T-helper 1 cell treated with Interleukin-12 subunit alpha and Interleukin-12 subunit beta and Interleukin-4 antibody, amounts not matched to agents 30 μg/mL and 1 μg/mL, for 36 hours (primary cell): ENCODE results near the gene FLT3LG.
"Not testable (repeated sequence)": the region's sequence is repeated elsewhere in the genome, so short reads cannot be mapped to it uniquely, and the experiment has no call there.

Source experiments
- H3K27ac Mint-ChIP-seq: one replicate; pipeline ENCODE4 v1.8.0; 2021; ENCODE audit warnings: mild to moderate bottlenecking, mixed read lengths
- H3K27me3 Mint-ChIP-seq: one replicate; pipeline ENCODE4 v1.8.0; 2021; ENCODE audit warnings: low read depth, mixed read lengths
- H3K36me3 Mint-ChIP-seq: one replicate; pipeline ENCODE4 v1.8.0; 2021; ENCODE audit warnings: low read depth, mixed read lengths
- H3K4me1 Mint-ChIP-seq: one replicate; pipeline ENCODE4 v1.8.0; 2021; ENCODE audit warnings: low read depth, mixed read lengths
- H3K4me3 Mint-ChIP-seq: one replicate; pipeline ENCODE4 v1.8.0; 2021; ENCODE audit warnings: mild to moderate bottlenecking, moderate library complexity, mixed read lengths
- H3K9me3 Mint-ChIP-seq: one replicate; pipeline ENCODE4 v1.8.0; 2021; ENCODE audit warnings: mixed read lengths

Gene FLT3LG

GRCh38 chr19:49463960-49464740 lies 9.9 kb upstream of the FLT3LG start:
- H3K4me1 Mint-ChIP-seq, result peaks cover 5% of the 10 kb centered on the region
- H3K4me3 Mint-ChIP-seq, result no peak overlapping the region
- peak overlapping the region; percentile 52 for H3K27ac Mint-ChIP-seq
- H3K36me3 Mint-ChIP-seq, result peaks cover 9% of the 10 kb centered on the region
- no peaks in the 10 kb centered on the region for H3K9me3 Mint-ChIP-seq
- no peaks in the 10 kb centered on the region for H3K27me3 Mint-ChIP-seq

GRCh38 chr19:49465371-49465770 lies 8.6 kb upstream of the FLT3LG start:
- Mint-ChIP-seq H3K27me3 (no peaks in the 10 kb centered on the region), H3K36me3 (peaks cover 7% of the 10 kb centered on the region), H3K4me3 (no peak overlapping the region), H3K4me1 (peaks cover 15% of the 10 kb centered on the region), H3K27ac (peak overlapping the region; percentile 31), H3K9me3 (no peaks in the 10 kb centered on the region)

- H3K9me3 Mint-ChIP-seq, result no peaks in the 10 kb centered on the region
- H3K4me1 Mint-ChIP-seq, result peaks cover 30% of the 10 kb centered on the region
- H3K27me3 Mint-ChIP-seq, result no peaks in the 10 kb centered on the region
- peak overlapping the region; percentile 100 for H3K27ac Mint-ChIP-seq
- H3K4me3 Mint-ChIP-seq, result peak overlapping the region; percentile 15
- H3K36me3 Mint-ChIP-seq, result peaks cover 5% of the 10 kb centered on the region
Observed at GRCh38 chr19:49468199-49468598, 5.8 kb upstream of the FLT3LG start.

- Mint-ChIP-seq H3K4me1 (peaks cover 36% of the 10 kb centered on the region), H3K9me3 (no peaks in the 10 kb centered on the region), H3K27ac (peak overlapping the region; percentile 100), H3K36me3 (peaks cover 5% of the 10 kb centered on the region), H3K27me3 (no peaks in the 10 kb centered on the region), H3K4me3 (peak overlapping the region; percentile 86)
Observed at GRCh38 chr19:49468746-49469447, 5.1 kb upstream of the FLT3LG start.

GRCh38 chr19:49469828-49470614 lies 4.0 kb upstream of the FLT3LG start:
- H3K4me1 Mint-ChIP-seq, result peaks cover 37% of the 10 kb centered on the region
- no peaks in the 10 kb centered on the region for H3K27me3 Mint-ChIP-seq
- peak overlapping the region; percentile 48 for H3K4me3 Mint-ChIP-seq
- peaks cover 3% of the 10 kb centered on the region for H3K36me3 Mint-ChIP-seq
- H3K9me3 Mint-ChIP-seq, result no peaks in the 10 kb centered on the region
- peak overlapping the region; percentile 100 for H3K27ac Mint-ChIP-seq

GRCh38 chr19:49470615-49470978 lies 3.4 kb upstream of the FLT3LG start:
- Mint-ChIP-seq H3K4me3 (peak overlapping the region; percentile 48), H3K9me3 (no peaks in the 10 kb centered on the region), H3K27ac (peak overlapping the region; percentile 100), H3K4me1 (peaks cover 38% of the 10 kb centered on the region), H3K27me3 (no peaks in the 10 kb centered on the region), H3K36me3 (peaks cover 7% of the 10 kb centered on the region)

GRCh38 chr19:49472936-49473335 lies 1.1 kb upstream of the FLT3LG start:
- Mint-ChIP-seq H3K4me1 (peaks cover 45% of the 10 kb centered on the region), H3K36me3 (peaks cover 18% of the 10 kb centered on the region), H3K27ac (peak overlapping the region; percentile 95), H3K9me3 (no peaks in the 10 kb centered on the region), H3K27me3 (no peaks in the 10 kb centered on the region), H3K4me3 (peak overlapping the region; percentile 99)

- not testable (repeated sequence) for H3K27me3 Mint-ChIP-seq, H3K9me3 Mint-ChIP-seq
- H3K4me1 Mint-ChIP-seq, result peaks cover 45% of the 10 kb centered on the region
- H3K36me3 Mint-ChIP-seq, result peaks cover 18% of the 10 kb centered on the region
- H3K4me3 Mint-ChIP-seq, result peak overlapping the region; percentile 99
- peak overlapping the region; percentile 95 for H3K27ac Mint-ChIP-seq
Observed at GRCh38 chr19:49473501-49473867, 531 bp upstream of the FLT3LG start.

- peak overlapping the region; percentile 95 for H3K27ac Mint-ChIP-seq
- H3K36me3 Mint-ChIP-seq, result peaks cover 15% of the 10 kb centered on the region
- H3K4me1 Mint-ChIP-seq, result peaks cover 40% of the 10 kb centered on the region
- H3K9me3 Mint-ChIP-seq, result no peaks in the 10 kb centered on the region
- no peaks in the 10 kb centered on the region for H3K27me3 Mint-ChIP-seq
- peak overlapping the region; percentile 99 for H3K4me3 Mint-ChIP-seq
Observed at GRCh38 chr19:49474542-49474924, 518 bp downstream of the FLT3LG start.

- no peaks in the 10 kb centered on the region for H3K27me3 Mint-ChIP-seq
- H3K27ac Mint-ChIP-seq, result peak overlapping the region; percentile 95
- no peaks in the 10 kb centered on the region for H3K9me3 Mint-ChIP-seq
- peaks cover 32% of the 10 kb centered on the region for H3K4me1 Mint-ChIP-seq
- peaks cover 21% of the 10 kb centered on the region for H3K36me3 Mint-ChIP-seq
- peak overlapping the region; percentile 99 for H3K4me3 Mint-ChIP-seq
Observed at GRCh38 chr19:49475191-49475917, 1.3 kb downstream of the FLT3LG start.

- Mint-ChIP-seq H3K4me1 (peaks cover 28% of the 10 kb centered on the region), H3K4me3 (peak overlapping the region; percentile 99), H3K36me3 (peaks cover 26% of the 10 kb centered on the region), H3K9me3 (no peaks in the 10 kb centered on the region), H3K27me3 (no peaks in the 10 kb centered on the region), H3K27ac (peak overlapping the region; percentile 95)
Observed at GRCh38 chr19:49475995-49476880, 2.2 kb downstream of the FLT3LG start.

- Mint-ChIP-seq H3K9me3 (no peaks in the 10 kb centered on the region), H3K36me3 (peaks cover 35% of the 10 kb centered on the region), H3K27ac (no peak overlapping the region), H3K27me3 (no peaks in the 10 kb centered on the region), H3K4me3 (no peak overlapping the region), H3K4me1 (peaks cover 15% of the 10 kb centered on the region)
Observed at GRCh38 chr19:49479975-49480628, 6.1 kb downstream of the FLT3LG start.

- Mint-ChIP-seq H3K4me1 (peaks cover 17% of the 10 kb centered on the region), H3K4me3 (no peak overlapping the region), H3K36me3 (peaks cover 33% of the 10 kb centered on the region), H3K27ac (peak overlapping the region; percentile 19), H3K27me3 (no peaks in the 10 kb centered on the region), H3K9me3 (no peaks in the 10 kb centered on the region)
Observed at GRCh38 chr19:49481020-49481683, 7.1 kb downstream of the FLT3LG start.
